Measurements from ENCODE around the gene CCNT2.
"Not testable (repeated sequence)": the region's sequence is repeated elsewhere in the genome, so short reads cannot be mapped to it uniquely, and the experiment has no call there.

The CCNT2 gene

GRCh38 chr2:134954065-134954464, 35.4 kb downstream of the CCNT2 start:
- no peak overlapping the region for H3K27ac ChIP-seq
- H3K9me3 ChIP-seq (ENCODE audit: control insufficient read depth, low read length): no peaks in the 10 kb centered on the region
- peaks cover 10% of the 10 kb centered on the region for H3K79me2 ChIP-seq
- no peaks in the 10 kb centered on the region for H3K36me3 ChIP-seq (ENCODE audit: control insufficient read depth, insufficient read depth, low read length)
- no peak overlapping the region for H2AFZ ChIP-seq
- TF ChIP-seq CTCF (IDR thresholded peaks at IDR 0.05): no peak
- no peak overlapping the region for H3K4me3 ChIP-seq (ENCODE audit: low read depth, low read length)
- no peaks in the 10 kb centered on the region for H3K4me1 ChIP-seq
- H3K4me2 ChIP-seq (ENCODE audit: low read length): no peak overlapping the region
- no peak overlapping the region for H3K9ac ChIP-seq
- H3K27me3 ChIP-seq (ENCODE audit: control insufficient read depth, insufficient read depth, low read length): no peaks in the 10 kb centered on the region

GRCh38 chr2:134955744-134956143, 37.1 kb downstream of the CCNT2 start:
- H3K36me3 ChIP-seq (ENCODE audit: control insufficient read depth, insufficient read depth, low read length): no peaks in the 10 kb centered on the region
- no peak overlapping the region for H3K4me2 ChIP-seq (ENCODE audit: low read length)
- no peaks in the 10 kb centered on the region for H3K27me3 ChIP-seq (ENCODE audit: control insufficient read depth, insufficient read depth, low read length)
- H3K9ac ChIP-seq: no peak overlapping the region
- H3K4me1 ChIP-seq: no peaks in the 10 kb centered on the region
- no peak for TF ChIP-seq CTCF (IDR thresholded peaks at IDR 0.05)
- H3K9me3 ChIP-seq (ENCODE audit: control insufficient read depth, low read length): no peaks in the 10 kb centered on the region
- no peak overlapping the region for H3K4me3 ChIP-seq (ENCODE audit: low read depth, low read length)
- no peak overlapping the region for H3K27ac ChIP-seq
- no peak overlapping the region for H2AFZ ChIP-seq
- peaks cover 2% of the 10 kb centered on the region for H3K79me2 ChIP-seq

GRCh38 chr2:134957477-134957876, 38.9 kb downstream of the CCNT2 start:
- Histone ChIP-seq H3K4me1 (no peaks in the 10 kb centered on the region), H3K79me2 (peaks cover 2% of the 10 kb centered on the region), H3K9ac (no peak overlapping the region), H2AFZ (no peak overlapping the region), H3K4me3 (ENCODE audit: low read depth, low read length) (no peak overlapping the region), H3K9me3 (ENCODE audit: control insufficient read depth, low read length) (no peaks in the 10 kb centered on the region), H3K27me3 (ENCODE audit: control insufficient read depth, insufficient read depth, low read length) (no peaks in the 10 kb centered on the region), H3K4me2 (ENCODE audit: low read length) (no peak overlapping the region), H3K36me3 (ENCODE audit: control insufficient read depth, insufficient read depth, low read length) (no peaks in the 10 kb centered on the region), H3K27ac (no peak overlapping the region)
- no peak for TF ChIP-seq CTCF (IDR thresholded peaks at IDR 0.05)

GRCh38 chr2:134967166-134967565, 48.5 kb downstream of the CCNT2 start:
- H3K9ac ChIP-seq; H3K36me3 ChIP-seq (ENCODE audit: control insufficient read depth, insufficient read depth, low read length); H3K4me1 ChIP-seq; H3K79me2 ChIP-seq; H3K9me3 ChIP-seq (ENCODE audit: control insufficient read depth, low read length); H2AFZ ChIP-seq; H3K27ac ChIP-seq; H3K4me2 ChIP-seq (ENCODE audit: low read length); H3K4me3 ChIP-seq (ENCODE audit: low read depth, low read length); H3K27me3 ChIP-seq (ENCODE audit: control insufficient read depth, insufficient read depth, low read length): not testable (repeated sequence)

GRCh38 chr2:134973241-134974138, 54.9 kb downstream of the CCNT2 start:
- H3K79me2 ChIP-seq: no peaks in the 10 kb centered on the region
- no peaks in the 10 kb centered on the region for H3K9me3 ChIP-seq (ENCODE audit: control insufficient read depth, low read length)
- TF ChIP-seq CTCF (IDR thresholded peaks at IDR 0.05): no peak
- no peak overlapping the region for H3K27ac ChIP-seq
- H3K4me3 ChIP-seq (ENCODE audit: low read depth, low read length): no peak overlapping the region
- no peak overlapping the region for H2AFZ ChIP-seq
- no peak overlapping the region for H3K4me2 ChIP-seq (ENCODE audit: low read length)
- no peaks in the 10 kb centered on the region for H3K36me3 ChIP-seq (ENCODE audit: control insufficient read depth, insufficient read depth, low read length)
- H3K4me1 ChIP-seq: no peaks in the 10 kb centered on the region
- H3K27me3 ChIP-seq (ENCODE audit: control insufficient read depth, insufficient read depth, low read length): no peaks in the 10 kb centered on the region
- H3K9ac ChIP-seq: no peak overlapping the region

All from parathyroid adenoma (tissue), 2 donors.